ENCODE data around the gene COL4A1. TPM values are rescaled to one million over a fixed set of nuclear protein-coding genes. Genes with fewer than 3 reads are reported as not detected.

COL4A1 gene
- polyA plus RNA-seq, 2 of the 4 experiments (the other 2 are of a cell fraction) = 23.8 to 71.3 TPM

- Histone ChIP-seq H3K4me3 (no peak overlapping the region), H3K4me1 (no peaks in the 10 kb centered on the region), H3K27ac (no peak overlapping the region), H3K4me2 (no peak overlapping the region), H3K9me3 (no peaks in the 10 kb centered on the region)
- ATAC-seq = no peak
- ChIA-PET CTCF (interaction anchor here (0.8 kb wide), 1 partner anchor 38 kb away, joined by 3 read pairs; no protein-coding TSS in a partner anchor), POLR2A (no interaction called here)
- TF ChIP-seq RARB (CRISPR knock-in tag; IDR thresholded peaks at IDR 0.05) (no peak), ELK1 (IDR thresholded peaks at IDR 0.05; ENCODE audit: low read depth, low read length) (no peak), EHMT2 (IDR thresholded peaks at IDR 0.05; ENCODE audit: low read depth) (no peak), FOSL2 (IDR thresholded peaks at IDR 0.05) (no peak), FOSL2 (CRISPR knock-in tag; IDR thresholded peaks at IDR 0.05) (no peak), ATOH8 (CRISPR knock-in tag; IDR thresholded peaks at IDR 0.05; ENCODE audit: low read depth) (no peak), CHD2 (IDR thresholded peaks at IDR 0.05; ENCODE audit: low read length, partially characterized antibody) (no peak)
- 74% methylated on average over 7 of the region's 7 CpGs for WGBS (ENCODE audit: missing lambda C conversion rate)
- no peak for FAIRE-seq
- no peak for DNase-seq (ENCODE audit: low read depth in 1 of 2, low spot score in 1 of 2)
Observed at GRCh38 chr13:110183910-110184309, 123.0 kb downstream of the COL4A1 start.

GRCh38 chr13:110182461-110182860 lies 124.5 kb downstream of the COL4A1 start:
- 82% methylated on average over 8 of the region's 9 CpGs for WGBS (ENCODE audit: missing lambda C conversion rate)
- ChIA-PET POLR2A (no interaction called here), CTCF (no interaction called here)
- H3K4me3 ChIP-seq = no peak overlapping the region
- DNase-seq (ENCODE audit: low read depth in 1 of 2, low spot score in 1 of 2) = no peak
- no peak for TF ChIP-seq EHMT2 (IDR thresholded peaks at IDR 0.05; ENCODE audit: low read depth)
- no peak for TF ChIP-seq SMC3 (IDR thresholded peaks at IDR 0.05)
- no peak for TF ChIP-seq NFE2L2 (conservative IDR thresholded peaks at IDR 0.05; ENCODE audit: low read length)
- TF ChIP-seq BHLHE40 (IDR thresholded peaks at IDR 0.05; ENCODE audit: low read depth, low read length) = no peak
- TF ChIP-seq HOXB5 (CRISPR knock-in tag; IDR thresholded peaks at IDR 0.05) = no peak
- TF ChIP-seq CHD4 (IDR thresholded peaks at IDR 0.05; ENCODE audit: borderline replicate concordance) = no peak
- no peak for TF ChIP-seq MAFK (IDR thresholded peaks at IDR 0.05; ENCODE audit: partially characterized antibody)
- TF ChIP-seq ESRRA (IDR thresholded peaks at IDR 0.05; ENCODE audit: borderline replicate concordance, low read length) = no peak
- TF ChIP-seq TP53 (CRISPR knock-in tag; IDR thresholded peaks at IDR 0.05) = no peak
- no peak for TF ChIP-seq RNF2 (IDR thresholded peaks at IDR 0.05; ENCODE audit: borderline replicate concordance, low read depth)
- TF ChIP-seq REST (IDR thresholded peaks at IDR 0.05) = no peak
- TF ChIP-seq ATOH8 (CRISPR knock-in tag; IDR thresholded peaks at IDR 0.05; ENCODE audit: low read depth) = no peak
- TF ChIP-seq ZC3H11A (IDR thresholded peaks at IDR 0.05) = no peak
- no peak for TF ChIP-seq CBX8 (IDR thresholded peaks at IDR 0.05)
- no peak for TF ChIP-seq JUN (IDR thresholded peaks at IDR 0.05)
- no peak for ATAC-seq
- no peak overlapping the region for H3K4me2 ChIP-seq
- H3K9me3 ChIP-seq = no peaks in the 10 kb centered on the region
- FAIRE-seq = no peak
- H3K27ac ChIP-seq = no peak overlapping the region
- H3K4me1 ChIP-seq = no peaks in the 10 kb centered on the region

Data from A549 (cell line).